C1 segment of cervical spinal cord (tissue), 14 donors: ENCODE data around the gene RER1.

ENCODE experiments used
- DNase-seq, 14 donors: peaks; one replicate each; lab custom pipeline; 2025; lab: John Stamatoyannopoulos, UW

Gene RER1

GRCh38 chr1:2444138-2444591 is 52.5 kb downstream of the RER1 start:
- peak in 1 of 14 donors; percentile 48 for DNase-seq

- peak in 2 of 14 donors; percentile 34 to 37 for DNase-seq
These were observed 53.7 kb downstream of the RER1 start for GRCh38 chr1:2445162-2445822.

- DNase-seq: peak in 4 of 14 donors; percentile 30 to 65 (median 62)
These were observed 54.2 kb downstream of the RER1 start for GRCh38 chr1:2445823-2446215.

GRCh38 chr1:2446394-2446793 is 54.8 kb downstream of the RER1 start:
- DNase-seq: peak in 12 of 14 donors; percentile 41 to 81 (median 64)

GRCh38 chr1:2446861-2447260 is 55.2 kb downstream of the RER1 start:
- DNase-seq: no peak

GRCh38 chr1:2447276-2448097 is 55.8 kb downstream of the RER1 start:
- peak in 2 of 14 donors; percentile 58 to 65 for DNase-seq

GRCh38 chr1:2448098-2448445 is 56.4 kb downstream of the RER1 start:
- peak in 1 of 14 donors; percentile 65 for DNase-seq

- peak in 7 of 14 donors; percentile 17 to 71 (median 56) for DNase-seq
These were observed 58.2 kb downstream of the RER1 start for GRCh38 chr1:2449636-2450454.

GRCh38 chr1:2451741-2452140 is 60.1 kb downstream of the RER1 start:
- peak in 3 of 14 donors; percentile 25 to 57 (median 39) for DNase-seq

- DNase-seq: peak in 12 of 14 donors; percentile 20 to 81 (median 66)
These were observed 60.7 kb downstream of the RER1 start for GRCh38 chr1:2452201-2452931.

- DNase-seq: no peak
These were observed 61.3 kb downstream of the RER1 start for GRCh38 chr1:2452932-2453315.

- DNase-seq: no peak
These were observed 62.6 kb downstream of the RER1 start for GRCh38 chr1:2454227-2454626.
